Epithelial cell of proximal tubule (primary cell): ENCODE results near the gene CYP11A1. TPM values are rescaled to one million over a fixed set of nuclear protein-coding genes. Genes with fewer than 3 reads are reported as not detected.
A peak's percentile ranks its signal among the peaks of the same experiment; 100 is the strongest.

Experiments used
- DNase-seq: peaks from one replicate; pipeline ENCODE4 v3.0.0-alpha.2; 2011; ENCODE audit warnings: low read depth
- H3K4me3 ChIP-seq: 2 replicates; pipeline ENCODE4 v1.5.1; 2011; ENCODE audit warnings: low read depth, mild to moderate bottlenecking, low read length
- total RNA-seq: library from RNA; depleted of rRNA; stranded (reverse); fragments of >200 nt; gene quantifications from 2 replicates; pipeline ENCODE4 v1.2.3, GENCODE V29; 2015
- TF ChIP-seq, protein P1 (sequence below): conservative IDR thresholded peaks from 2 replicates; pipeline ENCODE4 v1.5.1; 2012; ENCODE audit warnings: low read depth, mild to moderate bottlenecking, low read length

CYP11A1 gene
- total RNA-seq, 1 donor from 2014 or later = 2.6 TPM

DNA sequence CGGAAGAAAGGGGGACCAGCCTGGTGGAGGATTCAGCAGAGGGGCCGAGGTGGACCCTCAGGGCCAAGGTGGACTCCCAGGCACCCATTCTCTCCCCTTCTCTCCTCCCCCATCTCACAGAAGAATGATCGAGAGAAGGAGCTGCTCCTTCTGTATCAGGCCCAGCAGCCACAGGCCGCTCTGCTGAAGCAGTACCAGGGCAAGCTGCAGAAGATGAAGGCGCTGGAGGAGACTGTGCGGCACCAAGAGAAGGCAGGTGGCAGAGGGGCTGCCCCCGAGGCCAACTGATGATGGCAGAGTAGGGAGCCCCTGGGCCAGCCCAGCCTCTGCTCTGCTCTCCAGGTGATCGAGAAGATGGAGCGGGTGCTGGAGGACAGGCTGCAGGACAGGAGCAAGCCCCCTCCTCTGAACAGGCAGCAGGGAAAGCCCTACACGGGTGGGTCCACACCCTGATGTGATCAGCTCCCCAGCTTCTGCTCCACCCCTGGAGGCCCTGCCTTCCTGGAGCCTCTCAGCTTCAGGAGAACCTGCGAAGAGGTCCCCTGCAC is 36.5 kb downstream of the CYP11A1 start:
- H3K4me3 ChIP-seq = no peak overlapping the region
- no peak for DNase-seq
- TF ChIP-seq, protein P1, sequence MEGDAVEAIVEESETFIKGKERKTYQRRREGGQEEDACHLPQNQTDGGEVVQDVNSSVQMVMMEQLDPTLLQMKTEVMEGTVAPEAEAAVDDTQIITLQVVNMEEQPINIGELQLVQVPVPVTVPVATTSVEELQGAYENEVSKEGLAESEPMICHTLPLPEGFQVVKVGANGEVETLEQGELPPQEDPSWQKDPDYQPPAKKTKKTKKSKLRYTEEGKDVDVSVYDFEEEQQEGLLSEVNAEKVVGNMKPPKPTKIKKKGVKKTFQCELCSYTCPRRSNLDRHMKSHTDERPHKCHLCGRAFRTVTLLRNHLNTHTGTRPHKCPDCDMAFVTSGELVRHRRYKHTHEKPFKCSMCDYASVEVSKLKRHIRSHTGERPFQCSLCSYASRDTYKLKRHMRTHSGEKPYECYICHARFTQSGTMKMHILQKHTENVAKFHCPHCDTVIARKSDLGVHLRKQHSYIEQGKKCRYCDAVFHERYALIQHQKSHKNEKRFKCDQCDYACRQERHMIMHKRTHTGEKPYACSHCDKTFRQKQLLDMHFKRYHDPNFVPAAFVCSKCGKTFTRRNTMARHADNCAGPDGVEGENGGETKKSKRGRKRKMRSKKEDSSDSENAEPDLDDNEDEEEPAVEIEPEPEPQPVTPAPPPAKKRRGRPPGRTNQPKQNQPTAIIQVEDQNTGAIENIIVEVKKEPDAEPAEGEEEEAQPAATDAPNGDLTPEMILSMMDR = no peak

- TF ChIP-seq, protein P1 = no peak
- H3K4me3 ChIP-seq = no peak overlapping the region
- DNase-seq = no peak
Measured at GRCh38 chr15:74328331-74329056, 39.0 kb downstream of the CYP11A1 start.

GRCh38 chr15:74327756-74328155 is 39.7 kb downstream of the CYP11A1 start:
- H3K4me3 ChIP-seq = no peak overlapping the region
- TF ChIP-seq, protein P1 = no peak
- no peak for DNase-seq

DNA sequence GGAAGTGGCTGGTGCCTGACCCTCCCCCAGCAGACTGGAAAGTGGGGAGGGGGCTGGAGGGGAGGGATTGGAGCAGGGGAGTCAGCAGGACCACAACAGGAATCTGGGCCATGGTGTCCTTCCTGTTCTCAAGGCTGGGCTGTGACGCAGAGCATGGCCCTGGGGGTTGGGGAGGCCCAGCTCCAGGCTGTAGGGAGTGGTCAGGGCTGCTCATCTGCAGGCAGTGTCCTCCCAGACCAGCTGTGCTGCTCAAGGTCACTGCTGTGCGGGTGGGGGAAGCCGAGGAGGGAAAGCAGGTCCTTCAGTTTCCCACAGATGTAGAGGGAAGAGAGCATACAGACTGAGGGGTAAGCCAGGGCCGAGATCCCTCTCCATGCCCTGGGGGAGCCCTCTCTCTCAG is 40.7 kb downstream of the CYP11A1 start:
- H3K4me3 ChIP-seq = no peak overlapping the region
- no peak for DNase-seq
- TF ChIP-seq, protein P1 = no peak

- TF ChIP-seq, protein P1 = no peak
- H3K4me3 ChIP-seq = no peak overlapping the region
- DNase-seq = no peak
Measured at GRCh38 chr15:74324714-74325113, 42.7 kb downstream of the CYP11A1 start.

GRCh38 chr15:74322558-74323180 is 44.8 kb downstream of the CYP11A1 start:
- TF ChIP-seq, protein P1 = peak; percentile 82
- no peak for DNase-seq
- H3K4me3 ChIP-seq = no peak overlapping the region
